ENCODE measurements around the gene CADM1. TPM values are rescaled to one million over a fixed set of nuclear protein-coding genes. Genes with fewer than 3 reads are reported as not detected.

The CADM1 gene
- total RNA-seq, 2 experiments from 2014 or later: 59.7 to 89.7 TPM

DNA sequence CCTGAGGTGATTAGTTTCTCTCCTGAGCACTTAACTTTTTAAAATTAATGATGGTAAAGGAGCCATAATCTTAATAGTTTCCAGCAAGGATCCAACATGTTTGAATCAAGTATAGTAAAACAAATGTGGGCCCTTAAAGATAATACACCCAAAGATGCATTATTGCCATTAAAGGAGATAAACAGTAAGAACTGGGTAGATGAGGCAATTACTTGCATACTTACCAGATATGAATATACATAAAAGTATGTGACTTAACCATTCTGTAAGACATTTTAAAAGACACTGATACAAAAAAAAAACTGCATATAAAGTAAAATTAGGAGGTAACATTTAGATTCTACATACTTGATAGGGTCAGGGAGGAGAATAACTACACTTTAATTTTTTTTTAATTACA lies 48.2 kb downstream of the CADM1 start:
- ChIA-PET CTCF (ENCODE audit: unreplicated experiment) (no interaction called here), POLR2A (no interaction called here)
- BruUV-seq (replicated peaks): no TSS peak
- Histone ChIP-seq H2AFZ (ENCODE audit: low read length) (no peak overlapping the region), H3K4me1 (ENCODE audit: insufficient read depth, low read length, poor library complexity, severe bottlenecking) (peaks cover 26% of the 10 kb centered on the region), H3K4me3 (ENCODE audit: low read depth, low read length, poor library complexity, severe bottlenecking) (no peak overlapping the region), H3K79me2 (ENCODE audit: insufficient read depth, low read depth, low read length) (no peaks in the 10 kb centered on the region), H4K20me1 (ENCODE audit: insufficient read depth, low read length) (no peaks in the 10 kb centered on the region), H3K36me3 (ENCODE audit: insufficient read depth, low read length) (no peaks in the 10 kb centered on the region; the same call in 1 of the 2 replicates), H3K4me2 (ENCODE audit: low read length) (no peak overlapping the region), H3K9me3 (ENCODE audit: low read length) (no peaks in the 10 kb centered on the region), H3K27ac (ENCODE audit: low read depth, low read length, poor library complexity, severe bottlenecking) (no peak overlapping the region), H3K9me2 (ENCODE audit: insufficient read depth, low read length) (no peaks in the 10 kb centered on the region)
- intact Hi-C loops (cut with micrococcal nuclease; ENCODE audit: unreplicated experiment): no loop called here
- TF ChIP-seq EZH2phosphoT487 (IDR thresholded peaks at IDR 0.05; ENCODE audit: borderline replicate concordance, low read depth, low read length): no peak
- TF ChIP-seq, protein P1, sequence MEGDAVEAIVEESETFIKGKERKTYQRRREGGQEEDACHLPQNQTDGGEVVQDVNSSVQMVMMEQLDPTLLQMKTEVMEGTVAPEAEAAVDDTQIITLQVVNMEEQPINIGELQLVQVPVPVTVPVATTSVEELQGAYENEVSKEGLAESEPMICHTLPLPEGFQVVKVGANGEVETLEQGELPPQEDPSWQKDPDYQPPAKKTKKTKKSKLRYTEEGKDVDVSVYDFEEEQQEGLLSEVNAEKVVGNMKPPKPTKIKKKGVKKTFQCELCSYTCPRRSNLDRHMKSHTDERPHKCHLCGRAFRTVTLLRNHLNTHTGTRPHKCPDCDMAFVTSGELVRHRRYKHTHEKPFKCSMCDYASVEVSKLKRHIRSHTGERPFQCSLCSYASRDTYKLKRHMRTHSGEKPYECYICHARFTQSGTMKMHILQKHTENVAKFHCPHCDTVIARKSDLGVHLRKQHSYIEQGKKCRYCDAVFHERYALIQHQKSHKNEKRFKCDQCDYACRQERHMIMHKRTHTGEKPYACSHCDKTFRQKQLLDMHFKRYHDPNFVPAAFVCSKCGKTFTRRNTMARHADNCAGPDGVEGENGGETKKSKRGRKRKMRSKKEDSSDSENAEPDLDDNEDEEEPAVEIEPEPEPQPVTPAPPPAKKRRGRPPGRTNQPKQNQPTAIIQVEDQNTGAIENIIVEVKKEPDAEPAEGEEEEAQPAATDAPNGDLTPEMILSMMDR (conservative IDR thresholded peaks at IDR 0.05; ENCODE audit: low read length): no peak
- no peak for DNase-seq (ENCODE audit: low spot score)

DNA sequence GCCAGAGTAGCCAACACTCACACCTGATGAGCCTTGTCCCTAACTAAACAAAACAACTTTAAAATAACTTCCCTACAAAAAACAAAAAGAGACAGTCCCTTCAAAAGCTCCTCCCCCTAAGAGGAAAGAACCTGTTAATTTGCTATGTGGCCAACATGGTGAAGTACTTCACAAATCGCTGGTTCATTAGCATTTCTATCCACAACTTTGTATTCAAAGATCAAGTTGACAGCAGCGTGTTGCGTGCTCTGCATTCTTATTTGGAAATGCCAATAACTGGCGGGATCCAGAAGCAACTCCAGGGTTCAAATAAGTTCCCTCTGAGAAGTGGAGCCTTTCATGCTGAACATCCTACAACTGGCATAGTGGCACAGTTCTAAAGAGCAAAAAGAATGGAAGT lies 48.6 kb downstream of the CADM1 start:
- no peaks in the 10 kb centered on the region for H4K20me1 ChIP-seq (ENCODE audit: insufficient read depth, low read length)
- no peak overlapping the region for H2AFZ ChIP-seq (ENCODE audit: low read length)
- no peak overlapping the region for H3K4me3 ChIP-seq (ENCODE audit: low read depth, low read length, poor library complexity, severe bottlenecking)
- no peaks in the 10 kb centered on the region for H3K9me3 ChIP-seq (ENCODE audit: low read length)
- peaks cover 26% of the 10 kb centered on the region for H3K4me1 ChIP-seq (ENCODE audit: insufficient read depth, low read length, poor library complexity, severe bottlenecking)
- intact Hi-C loops (cut with micrococcal nuclease; ENCODE audit: unreplicated experiment): no loop called here
- no peaks in the 10 kb centered on the region for H3K9me2 ChIP-seq (ENCODE audit: insufficient read depth, low read length)
- no TSS peak for BruUV-seq (replicated peaks)
- H3K4me2 ChIP-seq (ENCODE audit: low read length): no peak overlapping the region
- ChIA-PET CTCF (ENCODE audit: unreplicated experiment) (no interaction called here), POLR2A (interaction anchor here (2.2 kb wide), 1 partner anchor 12 kb away, joined by 6 read pairs; no protein-coding TSS in a partner anchor)
- H3K36me3 ChIP-seq (ENCODE audit: insufficient read depth, low read length): no peaks in the 10 kb centered on the region; the same call in 1 of the 2 replicates
- H3K27ac ChIP-seq (ENCODE audit: low read depth, low read length, poor library complexity, severe bottlenecking): no peak overlapping the region
- no peak for TF ChIP-seq EZH2phosphoT487 (IDR thresholded peaks at IDR 0.05; ENCODE audit: borderline replicate concordance, low read depth, low read length)
- TF ChIP-seq, protein P1 (conservative IDR thresholded peaks at IDR 0.05; ENCODE audit: low read length): no peak
- DNase-seq (ENCODE audit: low spot score): no peak
- no peaks in the 10 kb centered on the region for H3K79me2 ChIP-seq (ENCODE audit: insufficient read depth, low read depth, low read length)

DNA sequence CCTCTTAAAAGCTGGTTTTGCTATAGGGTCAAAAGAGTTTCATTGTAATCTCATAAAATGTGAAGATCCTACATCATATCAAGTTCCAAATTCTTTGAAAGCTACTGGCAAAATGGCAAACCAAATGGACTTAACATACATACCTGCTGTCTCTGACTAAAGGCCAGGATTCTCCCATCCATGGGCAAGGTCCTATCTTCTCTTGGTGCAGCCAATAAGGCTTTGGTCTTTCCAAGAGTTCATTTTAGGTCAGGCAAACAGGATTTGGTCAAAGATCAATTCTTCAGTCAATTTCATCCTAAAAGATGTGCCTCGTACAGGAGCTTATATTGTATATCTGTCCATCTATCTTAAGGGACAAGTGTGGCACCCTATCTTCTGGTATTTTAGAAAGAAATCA lies 49.7 kb downstream of the CADM1 start:
- ChIA-PET CTCF (ENCODE audit: unreplicated experiment) (interaction anchor here (1.0 kb wide), 1 partner anchor 30 kb away, joined by 3 read pairs; no protein-coding TSS in a partner anchor), POLR2A (interaction anchor here (0.7 to 2.2 kb wide), 10 partner anchors 9 to 166 kb away, joined by 4 to 15 read pairs (median 6); no protein-coding TSS in a partner anchor)
- peaks cover 26% of the 10 kb centered on the region for H3K4me1 ChIP-seq (ENCODE audit: insufficient read depth, low read length, poor library complexity, severe bottlenecking)
- no peak overlapping the region for H2AFZ ChIP-seq (ENCODE audit: low read length)
- intact Hi-C loops (cut with micrococcal nuclease; ENCODE audit: unreplicated experiment): no loop called here
- DNase-seq (ENCODE audit: low spot score): no peak
- H3K4me3 ChIP-seq (ENCODE audit: low read depth, low read length, poor library complexity, severe bottlenecking): peak overlapping the region; percentile 31
- H4K20me1 ChIP-seq (ENCODE audit: insufficient read depth, low read length): no peaks in the 10 kb centered on the region
- TF ChIP-seq EZH2phosphoT487 (IDR thresholded peaks at IDR 0.05; ENCODE audit: borderline replicate concordance, low read depth, low read length): no peak
- TF ChIP-seq, protein P1 (conservative IDR thresholded peaks at IDR 0.05; ENCODE audit: low read length): no peak
- peak overlapping the region; percentile 50 for H3K4me2 ChIP-seq (ENCODE audit: low read length)
- BruUV-seq (replicated peaks): no TSS peak
- H3K79me2 ChIP-seq (ENCODE audit: insufficient read depth, low read depth, low read length): no peaks in the 10 kb centered on the region
- H3K36me3 ChIP-seq (ENCODE audit: insufficient read depth, low read length): no peaks in the 10 kb centered on the region; the same call in 1 of the 2 replicates
- H3K9me3 ChIP-seq (ENCODE audit: low read length): 0 out of 2 replicates have a peak, but pooled peaks cover 4% of the 10 kb centered on the region
- no peak overlapping the region for H3K27ac ChIP-seq (ENCODE audit: low read depth, low read length, poor library complexity, severe bottlenecking)
- H3K9me2 ChIP-seq (ENCODE audit: insufficient read depth, low read length): no peaks in the 10 kb centered on the region
